HEK293T (cell line): ENCODE measurements around the gene SMPD3.

ENCODE experiments used
- FOXM1 ChIP-seq: fragments of 450-650 bp; IDR thresholded peaks from 2 replicates; pipeline ENCODE4 v1.6.1; 2017; ENCODE audit warnings: mild to moderate bottlenecking, borderline replicate concordance
- HDGF ChIP-seq: fragments of 450-650 bp; IDR thresholded peaks from 2 replicates; pipeline ENCODE4 v1.6.1; 2017; ENCODE audit warnings: antibody characterized with exemption, borderline replicate concordance
- NFRKB ChIP-seq: fragments of 450-650 bp; IDR thresholded peaks from 2 replicates; pipeline ENCODE4 v1.6.1; 2016; ENCODE audit warnings: mild to moderate bottlenecking, moderate library complexity
- SP1 ChIP-seq: fragments of 450-650 bp; IDR thresholded peaks from 2 replicates; pipeline ENCODE4 v1.6.1; 2017
- SUZ12 ChIP-seq: fragments of 450-650 bp; IDR thresholded peaks from 2 replicates; pipeline ENCODE4 v1.6.1; 2016; ENCODE audit warnings: mild to moderate bottlenecking
- ZNF384 ChIP-seq: fragments of 450-650 bp; IDR thresholded peaks from 2 replicates; pipeline ENCODE4 v1.6.1; 2016

DNA sequence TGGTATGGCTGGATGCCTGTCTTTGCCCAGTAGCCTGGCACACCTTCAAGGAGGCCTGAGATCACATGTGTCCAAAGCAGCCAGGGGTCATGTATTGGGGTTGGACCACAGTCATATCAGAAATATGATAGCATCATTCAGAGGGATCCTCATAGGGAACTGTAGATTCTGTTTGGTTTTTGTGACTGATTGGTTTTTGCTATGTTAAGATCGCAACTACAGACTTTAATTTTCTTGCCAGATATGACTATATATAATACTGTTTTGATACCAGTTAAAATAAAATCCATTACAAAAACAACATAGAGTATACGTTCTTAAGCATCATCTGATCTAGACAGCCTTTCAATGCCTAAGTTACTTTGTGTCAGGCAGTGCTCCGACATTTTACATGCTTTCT lies 11.8 kb upstream of the SMPD3 start:
- TF ChIP-seq SP1 (no peak), FOXM1 (no peak), NFRKB (no peak), HDGF (no peak), ZNF384 (no peak), SUZ12 (no peak)
